OCI-LY7 (cell line): ENCODE data around the gene LDLRAD2. TPM values are rescaled to one million over a fixed set of nuclear protein-coding genes. Genes with fewer than 3 reads are reported as not detected.

ENCODE experiments used
- BruUV-seq: library from RNA; stranded (reverse); fragments of 400-500 nt; replicated peaks from 2 replicates; lab custom pipeline; 2021; lab: Mats Ljungman, UMichigan
- CTCF ChIA-PET: fragments of 300-600 bp; sonication (Branson Sonifier 250); formaldehyde crosslinking; loops from one replicate; lab custom pipeline; 2022; ENCODE audit warnings: antibody characterized with exemption; ENCODE audit not compliant: unreplicated experiment; lab: Charles Lee
- POLR2A ChIA-PET: fragments of 300-600 bp; sonication (Branson Sonifier 250); formaldehyde crosslinking; loops from one replicate; lab custom pipeline; 2022; ENCODE audit warnings: antibody characterized with exemption; lab: Charles Lee
- DNase-seq: peaks from one replicate; pipeline ENCODE4 v3.0.0-alpha.2; 2015; ENCODE audit warnings: low spot score
- H2AFZ ChIP-seq: fragments of 200-600 bp; sonication (generic), shearing (Covaris generic); 2 replicates; pipeline ENCODE4 v1.6.1; 2014; ENCODE audit warnings: mild to moderate bottlenecking, antibody characterized with exemption, low read length, moderate library complexity
- H3K27ac ChIP-seq: fragments of 200-600 bp; sonication (generic); 2 replicates; pipeline ENCODE4 v1.5.1; 2014; ENCODE audit warnings: mixed run types, low read depth, mild to moderate bottlenecking, moderate library complexity, low read length, inconsistent platforms; ENCODE audit not compliant: poor library complexity, severe bottlenecking
- H3K36me3 ChIP-seq: fragments of 200-600 bp; sonication (generic); 2 replicates; pipeline ENCODE4 v1.6.1; 2014; ENCODE audit warnings: mild to moderate bottlenecking, antibody characterized with exemption, low read length, moderate library complexity, mixed read lengths; ENCODE audit not compliant: insufficient read depth
- H3K4me1 ChIP-seq: fragments of 200-600 bp; sonication (generic); 2 replicates; pipeline ENCODE4 v1.5.1; 2014; ENCODE audit warnings: mild to moderate bottlenecking, low read length; ENCODE audit not compliant: insufficient read depth, poor library complexity, severe bottlenecking
- H3K4me2 ChIP-seq: fragments of 200-600 bp; sonication (generic); 2 replicates; pipeline ENCODE4 v1.6.1; 2014; ENCODE audit warnings: mild to moderate bottlenecking, low read length
- H3K4me3 ChIP-seq: fragments of 200-600 bp; sonication (generic); 2 replicates; pipeline ENCODE4 v1.5.1; 2014; ENCODE audit warnings: mild to moderate bottlenecking, low read depth, low read length; ENCODE audit not compliant: poor library complexity, severe bottlenecking
- H3K79me2 ChIP-seq: fragments of 200-600 bp; sonication (generic); 2 replicates; pipeline ENCODE4 v1.6.1; 2016; ENCODE audit warnings: low read depth, mild to moderate bottlenecking, low read length, moderate library complexity, mixed read lengths; ENCODE audit not compliant: insufficient read depth
- H3K9me2 ChIP-seq: fragments of 200-600 bp; sonication (generic); 2 replicates; pipeline ENCODE4 v1.6.1; 2016; ENCODE audit warnings: mild to moderate bottlenecking, low read length, mixed read lengths; ENCODE audit not compliant: insufficient read depth
- H3K9me3 ChIP-seq: fragments of 200-600 bp; sonication (generic); 2 replicates; pipeline ENCODE4 v1.6.1; 2014; ENCODE audit warnings: mild to moderate bottlenecking, mixed run types, low read length, mixed read lengths
- H4K20me1 ChIP-seq: fragments of 200-600 bp; sonication (generic); 2 replicates; pipeline ENCODE4 v1.6.1; 2014; ENCODE audit warnings: mild to moderate bottlenecking, antibody characterized with exemption, low read length, moderate library complexity, mixed read lengths; ENCODE audit not compliant: insufficient read depth
- CTCF ChIP-seq: fragments of 200-600 bp; sonication (generic); conservative IDR thresholded peaks from 2 replicates; pipeline ENCODE4 v1.5.1; 2014; ENCODE audit warnings: mild to moderate bottlenecking, antibody characterized with exemption, low read length, moderate library complexity, mixed read lengths
- EZH2phosphoT487 ChIP-seq: fragments of 200-600 bp; sonication (generic); IDR thresholded peaks from 2 replicates; pipeline ENCODE4 v1.6.1; 2018; ENCODE audit warnings: low read depth, borderline replicate concordance, mild to moderate bottlenecking, mixed run types, antibody characterized with exemption, low read length, moderate library complexity, mixed read lengths
- intact Hi-C: fragments of 100-400 bp; cut with micrococcal nuclease; formaldehyde crosslinking; loops from one replicate; pipeline ENCODE4 v1.10.0; 2022; ENCODE audit not compliant: unreplicated experiment
- total RNA-seq, 2 experiments: library from RNA; depleted of rRNA in 1 of 2; stranded (reverse); fragments of >200 nt in 1 of 2; shearing (Covaris generic) in 1 of 2; gene quantifications; 2 replicates each; pipeline ENCODE4 v1.2.3, GENCODE V29; 2014 to 2022

The LDLRAD2 gene
- total RNA-seq, 2 experiments from 2014 or later = not detected

DNA sequence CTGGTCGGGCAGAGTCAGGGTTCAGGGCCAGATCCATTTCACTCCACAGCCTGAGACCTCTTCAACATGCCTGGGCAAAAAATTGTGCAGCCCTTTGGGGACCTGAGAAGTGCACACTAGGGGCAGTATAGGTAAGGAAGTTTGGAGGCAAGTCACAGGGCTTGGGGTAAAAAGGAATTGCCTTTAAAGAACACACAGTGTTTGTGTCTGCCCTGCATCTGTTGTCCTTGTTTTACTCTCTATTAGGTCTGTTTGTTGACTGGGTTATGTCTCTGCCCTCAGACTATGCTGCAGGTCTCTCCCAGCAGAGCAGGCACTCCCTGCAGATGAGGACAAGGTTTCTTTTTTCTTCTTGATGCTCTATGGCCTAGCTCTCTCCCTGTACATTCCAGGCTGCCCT lies 22.0 kb downstream of the LDLRAD2 start:
- no peaks in the 10 kb centered on the region for H3K9me2 ChIP-seq
- TF ChIP-seq EZH2phosphoT487 = no peak
- TF ChIP-seq CTCF = peak; percentile 49
- peak; percentile 16 for DNase-seq
- no peaks in the 10 kb centered on the region for H4K20me1 ChIP-seq
- intact Hi-C loops = no loop called here
- no peaks in the 10 kb centered on the region for H3K4me1 ChIP-seq
- POLR2A ChIA-PET = no interaction called here
- no TSS peak for BruUV-seq
- no peak overlapping the region for H2AFZ ChIP-seq
- H3K27ac ChIP-seq = no peak overlapping the region
- H3K4me3 ChIP-seq = no peak overlapping the region
- CTCF ChIA-PET = no interaction called here
- no peaks in the 10 kb centered on the region for H3K79me2 ChIP-seq
- no peaks in the 10 kb centered on the region for H3K9me3 ChIP-seq
- H3K36me3 ChIP-seq = no peaks in the 10 kb centered on the region
- H3K4me2 ChIP-seq = no peak overlapping the region

- intact Hi-C loops = no loop called here
- H2AFZ ChIP-seq = no peak overlapping the region
- no peaks in the 10 kb centered on the region for H3K9me2 ChIP-seq
- H3K4me3 ChIP-seq = no peak overlapping the region
- no peak for TF ChIP-seq CTCF
- TF ChIP-seq EZH2phosphoT487 = no peak
- H4K20me1 ChIP-seq = no peaks in the 10 kb centered on the region
- no peaks in the 10 kb centered on the region for H3K36me3 ChIP-seq
- DNase-seq = no peak
- no TSS peak for BruUV-seq
- POLR2A ChIA-PET = no interaction called here
- H3K79me2 ChIP-seq = no peaks in the 10 kb centered on the region
- no peak overlapping the region for H3K4me2 ChIP-seq
- no peaks in the 10 kb centered on the region for H3K9me3 ChIP-seq
- CTCF ChIA-PET = no interaction called here
- H3K27ac ChIP-seq = no peak overlapping the region
- H3K4me1 ChIP-seq = no peaks in the 10 kb centered on the region
Observed at GRCh38 chr1:21834666-21835065, 22.6 kb downstream of the LDLRAD2 start.

DNA sequence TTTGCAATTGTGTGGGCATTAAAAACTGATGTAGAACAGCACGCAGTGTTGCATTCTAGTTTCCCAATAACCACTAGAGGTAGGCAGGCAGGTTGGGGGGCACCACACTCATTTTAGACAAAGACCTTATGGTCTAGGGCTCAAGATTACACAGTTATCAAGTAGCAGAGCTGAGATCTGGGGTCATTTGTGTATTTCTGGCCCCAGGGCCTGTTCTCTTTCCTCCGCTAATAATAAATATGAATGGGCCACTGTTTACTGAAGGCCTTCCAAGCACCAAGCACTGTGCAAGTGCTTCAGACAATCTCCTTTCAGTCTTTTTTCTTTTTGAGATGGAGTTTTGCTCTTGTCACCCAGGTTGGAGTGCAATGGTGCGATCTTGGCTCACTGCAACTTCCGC lies 23.9 kb downstream of the LDLRAD2 start:
- no peak for TF ChIP-seq EZH2phosphoT487
- no peak for TF ChIP-seq CTCF
- DNase-seq = no peak
- H3K27ac ChIP-seq = no peak overlapping the region
- no peaks in the 10 kb centered on the region for H3K9me2 ChIP-seq
- CTCF ChIA-PET = no interaction called here
- no TSS peak for BruUV-seq
- H4K20me1 ChIP-seq = no peaks in the 10 kb centered on the region
- H3K4me1 ChIP-seq = no peaks in the 10 kb centered on the region
- no peak overlapping the region for H3K4me2 ChIP-seq
- H3K36me3 ChIP-seq = no peaks in the 10 kb centered on the region
- H3K79me2 ChIP-seq = no peaks in the 10 kb centered on the region
- intact Hi-C loops = no loop called here
- POLR2A ChIA-PET = interaction anchor here (0.6 kb wide), 1 partner anchor 170 kb away, joined by 5 read pairs; no protein-coding TSS in a partner anchor
- no peaks in the 10 kb centered on the region for H3K9me3 ChIP-seq
- no peak overlapping the region for H3K4me3 ChIP-seq
- no peak overlapping the region for H2AFZ ChIP-seq
